K562 (cell line): ENCODE data around the gene SLC26A6. TPM values are rescaled to one million over a fixed set of nuclear protein-coding genes. Genes with fewer than 3 reads are reported as not detected.
A peak's percentile ranks its signal among the peaks of the same experiment; 100 is the strongest.

Experiments
- HCFC1 ChIP-seq: IDR thresholded peaks from 2 replicates; pipeline ENCODE4 v1.6.1; 2012; ENCODE audit warnings: low read depth, low read length, improper control_type of control experiment
- LCOR ChIP-seq: sonication (generic); formaldehyde crosslinking; IDR thresholded peaks from 2 replicates; pipeline ENCODE4 v1.8.0; 2022; ENCODE audit warnings: mild to moderate bottlenecking, missing genetic modification reagents
- MBD2 ChIP-seq: sonication (generic); IDR thresholded peaks from 2 replicates; pipeline ENCODE4 v1.6.1; 2016; ENCODE audit warnings: low read depth, borderline replicate concordance
- MTF1 ChIP-seq: fragments of 250-450 bp; sonication (Bioruptor Pico); IDR thresholded peaks from 2 replicates; pipeline ENCODE4 v1.9.0; 2021; ENCODE audit warnings: moderate library complexity, mild to moderate bottlenecking, inconsistent platforms, borderline replicate concordance
- NRF1 ChIP-seq, 2 experiments: fragments of 450-650 bp; IDR thresholded peaks in 1 of 2; conservative IDR thresholded peaks in 1 of 2; 2 replicates each; pipeline ENCODE4 v1.6.1; 2014; ENCODE audit warnings: mild to moderate bottlenecking in 2 of 2
- POLR2A ChIP-seq: fragments of 450-650 bp; conservative IDR thresholded peaks from 2 replicates; pipeline ENCODE4 v1.6.1; 2016
- RAD51 ChIP-seq: fragments of 450-650 bp; IDR thresholded peaks from 2 replicates; pipeline ENCODE4 v1.7.1; 2016; ENCODE audit warnings: low read depth, mild to moderate bottlenecking, borderline replicate concordance
- TAF1 ChIP-seq: IDR thresholded peaks from 2 replicates; pipeline ENCODE4 v1.6.1; 2011; ENCODE audit warnings: mild to moderate bottlenecking, low read length, moderate library complexity; ENCODE audit not compliant: insufficient read depth, control insufficient read depth, severe bottlenecking; ENCODE audit errors: extremely low read depth
- ZFX ChIP-seq: sonication (generic); formaldehyde crosslinking; IDR thresholded peaks from 2 replicates; pipeline ENCODE4 v1.8.0; 2022; ENCODE audit warnings: mild to moderate bottlenecking, missing genetic modification reagents, moderate library complexity
- ZNF3 ChIP-seq: fragments of 250-450 bp; sonication (Bioruptor Pico); IDR thresholded peaks from 2 replicates; pipeline ENCODE4 v1.5.0; 2021; ENCODE audit warnings: mild to moderate bottlenecking, moderate library complexity
- polyA plus RNA-seq, 8 experiments: library from polyadenylated mRNA; depleted of rRNA in 4 of 8; stranded (reverse) in 5 of 8; unstranded in 3 of 8; fragments of >200 nt; fragmentation: Nextera tagmentation in 2 of 8; fragmentation: Illumina TruSeq in 1 of 8; extraction: Ambion mirVana in 2 of 8; extraction: Trizol in 1 of 8; gene quantifications; 2 replicates each; pipeline versions ENCODE4 v1.2.1 to v1.2.3, GENCODE V29; 2011 to 2014; ENCODE audit warnings: inconsistent platforms in 1 of 8, missing spikeins in 1 of 8
- total RNA-seq, 7 experiments: library from RNA; depleted of rRNA in 6 of 7; stranded (reverse); fragments of >200 nt in 6 of 7; fragmentation: Illumina TruSeq in 2 of 7; extraction: Trizol in 2 of 7; gene quantifications; 2 replicates each; pipeline versions ENCODE4 v1.2.1 to v1.2.3, GENCODE V29; 2011 to 2021; ENCODE audit warnings: low replicate concordance in 1 of 7
- TF ChIP-seq, protein P1 (sequence below): sonication (generic); formaldehyde crosslinking; IDR thresholded peaks from 2 replicates; pipeline ENCODE4 v1.8.0; 2022; ENCODE audit warnings: missing genetic modification reagents, mild to moderate bottlenecking, moderate library complexity, borderline replicate concordance
- TF ChIP-seq, protein P2 (sequence below): IDR thresholded peaks from 2 replicates; pipeline ENCODE4 v1.6.1; 2011; ENCODE audit warnings: borderline replicate concordance, low read depth, mild to moderate bottlenecking, moderate library complexity, low read length; ENCODE audit not compliant: insufficient read depth, poor library complexity, severe bottlenecking
- TF ChIP-seq, protein P3 (sequence below): sonication (generic); formaldehyde crosslinking; IDR thresholded peaks from 2 replicates; pipeline ENCODE4 v1.8.0; 2022; ENCODE audit warnings: mild to moderate bottlenecking, missing genetic modification reagents
- TF ChIP-seq, protein P4 (sequence below): sonication (generic); formaldehyde crosslinking; IDR thresholded peaks from 2 replicates; pipeline ENCODE4 v1.8.1; 2023; ENCODE audit warnings: mild to moderate bottlenecking, missing genetic modification reagents, moderate library complexity
- TF ChIP-seq, protein P5 (sequence below), 3 experiments: fragments of 200-800 bp in 1 of 3; fragments of 250-450 bp in 1 of 3; fragments of 450-650 bp in 1 of 3; sonication (Bioruptor Pico) in 1 of 3; sonication (Bioruptor generic) in 1 of 3; formaldehyde crosslinking in 1 of 3; IDR thresholded peaks; 2 replicates each; pipeline versions ENCODE4 v1.6.1 to v1.8.0; 2016 to 2022; ENCODE audit warnings: mild to moderate bottlenecking in 2 of 3, missing genetic modification characterization in 2 of 3, missing compliant biosample characterization in 1 of 3, moderate library complexity in 1 of 3

SLC26A6 gene
- total and polyA plus RNA-seq, 9 of the 15 experiments (the other 6 are each of a cell fraction or from before 2014, with no cell fraction given): 2.1 to 27.2 (median 14.8) TPM

DNA sequence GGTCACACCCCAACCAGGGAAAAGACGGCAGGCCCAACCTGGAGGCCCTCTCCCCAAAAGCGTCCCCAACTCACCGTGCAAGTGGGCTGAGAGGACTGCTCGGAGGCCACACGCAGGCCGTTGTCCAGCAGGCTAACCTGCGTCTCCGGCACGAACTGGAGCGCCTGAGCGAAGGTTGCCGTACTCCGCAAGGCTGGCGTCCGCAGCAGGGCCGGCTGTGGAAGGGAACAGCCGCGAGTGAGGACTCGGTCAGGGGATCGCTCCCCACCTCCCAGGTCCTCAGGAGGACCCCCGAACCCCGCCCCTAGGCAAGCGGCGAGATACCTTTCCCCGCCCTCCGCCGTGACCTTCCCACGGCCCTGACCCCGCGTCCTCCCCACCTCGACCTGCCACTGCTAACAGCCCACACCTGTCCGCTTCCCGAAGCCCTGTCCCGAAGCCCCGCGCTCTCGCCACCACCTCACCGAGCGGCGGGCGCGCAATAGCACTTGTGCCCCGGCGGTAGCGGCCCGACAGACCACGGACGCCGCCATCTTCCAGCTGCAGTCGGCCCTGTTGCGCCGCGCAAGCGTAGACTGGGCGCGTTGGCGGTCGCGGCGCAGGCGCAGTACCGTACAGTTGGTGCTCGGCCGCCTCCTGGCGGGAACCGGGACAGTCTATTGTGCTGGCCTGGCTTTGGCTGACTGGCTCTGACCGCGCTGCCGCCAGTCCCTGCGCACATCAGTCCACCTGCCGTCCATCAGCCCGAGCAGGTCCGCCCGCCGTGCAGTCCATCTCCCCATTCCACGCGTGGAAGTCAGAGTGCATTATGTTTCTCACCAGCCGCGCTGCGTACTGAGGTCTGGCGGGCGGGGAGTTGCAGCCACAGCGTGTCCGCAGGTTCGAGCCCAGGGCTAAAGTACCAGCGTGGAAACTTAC lies 25.9 kb downstream of the SLC26A6 start, which contains the start of gene UQCRC1 (continued):
- TF ChIP-seq, protein P1, sequence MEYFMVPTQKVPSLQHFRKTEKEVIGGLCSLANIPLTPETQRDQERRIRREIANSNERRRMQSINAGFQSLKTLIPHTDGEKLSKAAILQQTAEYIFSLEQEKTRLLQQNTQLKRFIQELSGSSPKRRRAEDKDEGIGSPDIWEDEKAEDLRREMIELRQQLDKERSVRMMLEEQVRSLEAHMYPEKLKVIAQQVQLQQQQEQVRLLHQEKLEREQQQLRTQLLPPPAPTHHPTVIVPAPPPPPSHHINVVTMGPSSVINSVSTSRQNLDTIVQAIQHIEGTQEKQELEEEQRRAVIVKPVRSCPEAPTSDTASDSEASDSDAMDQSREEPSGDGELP (CRISPR knock-in tag): peak; percentile 87
- TF ChIP-seq POLR2A (peak; percentile 96), RAD51 (no peak), ZFX (peak; percentile 91), LCOR (CRISPR knock-in tag) (peak; percentile 83), TAF1 (peak; percentile 92), HCFC1 (peak; percentile 70), ZNF3 (CRISPR knock-in tag) (no peak), MBD2 (peak; percentile 34; the same call in 1 of the 2 replicates), MTF1 (no peak), NRF1 (conservative IDR thresholded peaks at IDR 0.05 in 1 of 2, IDR thresholded peaks at IDR 0.05 in 1 of 2) (peak; percentile 96 to 97)
- TF ChIP-seq, protein P2, sequence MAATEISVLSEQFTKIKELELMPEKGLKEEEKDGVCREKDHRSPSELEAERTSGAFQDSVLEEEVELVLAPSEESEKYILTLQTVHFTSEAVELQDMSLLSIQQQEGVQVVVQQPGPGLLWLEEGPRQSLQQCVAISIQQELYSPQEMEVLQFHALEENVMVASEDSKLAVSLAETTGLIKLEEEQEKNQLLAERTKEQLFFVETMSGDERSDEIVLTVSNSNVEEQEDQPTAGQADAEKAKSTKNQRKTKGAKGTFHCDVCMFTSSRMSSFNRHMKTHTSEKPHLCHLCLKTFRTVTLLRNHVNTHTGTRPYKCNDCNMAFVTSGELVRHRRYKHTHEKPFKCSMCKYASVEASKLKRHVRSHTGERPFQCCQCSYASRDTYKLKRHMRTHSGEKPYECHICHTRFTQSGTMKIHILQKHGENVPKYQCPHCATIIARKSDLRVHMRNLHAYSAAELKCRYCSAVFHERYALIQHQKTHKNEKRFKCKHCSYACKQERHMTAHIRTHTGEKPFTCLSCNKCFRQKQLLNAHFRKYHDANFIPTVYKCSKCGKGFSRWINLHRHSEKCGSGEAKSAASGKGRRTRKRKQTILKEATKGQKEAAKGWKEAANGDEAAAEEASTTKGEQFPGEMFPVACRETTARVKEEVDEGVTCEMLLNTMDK: peak; percentile 99
- TF ChIP-seq, protein P3, sequence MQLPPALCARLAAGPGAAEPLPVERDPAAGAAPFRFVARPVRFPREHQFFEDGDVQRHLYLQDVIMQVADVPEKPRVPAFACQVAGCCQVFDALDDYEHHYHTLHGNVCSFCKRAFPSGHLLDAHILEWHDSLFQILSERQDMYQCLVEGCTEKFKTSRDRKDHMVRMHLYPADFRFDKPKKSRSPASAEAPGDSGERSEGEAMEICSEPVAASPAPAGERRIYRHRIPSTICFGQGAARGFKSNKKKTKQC (CRISPR knock-in tag): peak; percentile 40; the same call in 1 of the 2 replicates
- TF ChIP-seq, protein P4, sequence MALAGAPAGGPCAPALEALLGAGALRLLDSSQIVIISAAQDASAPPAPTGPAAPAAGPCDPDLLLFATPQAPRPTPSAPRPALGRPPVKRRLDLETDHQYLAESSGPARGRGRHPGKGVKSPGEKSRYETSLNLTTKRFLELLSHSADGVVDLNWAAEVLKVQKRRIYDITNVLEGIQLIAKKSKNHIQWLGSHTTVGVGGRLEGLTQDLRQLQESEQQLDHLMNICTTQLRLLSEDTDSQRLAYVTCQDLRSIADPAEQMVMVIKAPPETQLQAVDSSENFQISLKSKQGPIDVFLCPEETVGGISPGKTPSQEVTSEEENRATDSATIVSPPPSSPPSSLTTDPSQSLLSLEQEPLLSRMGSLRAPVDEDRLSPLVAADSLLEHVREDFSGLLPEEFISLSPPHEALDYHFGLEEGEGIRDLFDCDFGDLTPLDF (CRISPR knock-in tag): peak; percentile 10; the same call in 1 of the 2 replicates
- TF ChIP-seq, protein P5, sequence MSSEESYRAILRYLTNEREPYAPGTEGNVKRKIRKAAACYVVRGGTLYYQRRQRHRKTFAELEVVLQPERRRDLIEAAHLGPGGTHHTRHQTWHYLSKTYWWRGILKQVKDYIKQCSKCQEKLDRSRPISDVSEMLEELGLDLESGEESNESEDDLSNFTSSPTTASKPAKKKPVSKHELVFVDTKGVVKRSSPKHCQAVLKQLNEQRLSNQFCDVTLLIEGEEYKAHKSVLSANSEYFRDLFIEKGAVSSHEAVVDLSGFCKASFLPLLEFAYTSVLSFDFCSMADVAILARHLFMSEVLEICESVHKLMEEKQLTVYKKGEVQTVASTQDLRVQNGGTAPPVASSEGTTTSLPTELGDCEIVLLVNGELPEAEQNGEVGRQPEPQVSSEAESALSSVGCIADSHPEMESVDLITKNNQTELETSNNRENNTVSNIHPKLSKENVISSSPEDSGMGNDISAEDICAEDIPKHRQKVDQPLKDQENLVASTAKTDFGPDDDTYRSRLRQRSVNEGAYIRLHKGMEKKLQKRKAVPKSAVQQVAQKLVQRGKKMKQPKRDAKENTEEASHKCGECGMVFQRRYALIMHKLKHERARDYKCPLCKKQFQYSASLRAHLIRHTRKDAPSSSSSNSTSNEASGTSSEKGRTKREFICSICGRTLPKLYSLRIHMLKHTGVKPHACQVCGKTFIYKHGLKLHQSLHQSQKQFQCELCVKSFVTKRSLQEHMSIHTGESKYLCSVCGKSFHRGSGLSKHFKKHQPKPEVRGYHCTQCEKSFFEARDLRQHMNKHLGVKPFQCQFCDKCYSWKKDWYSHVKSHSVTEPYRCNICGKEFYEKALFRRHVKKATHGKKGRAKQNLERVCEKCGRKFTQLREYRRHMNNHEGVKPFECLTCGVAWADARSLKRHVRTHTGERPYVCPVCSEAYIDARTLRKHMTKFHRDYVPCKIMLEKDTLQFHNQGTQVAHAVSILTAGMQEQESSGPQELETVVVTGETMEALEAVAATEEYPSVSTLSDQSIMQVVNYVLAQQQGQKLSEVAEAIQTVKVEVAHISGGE (CRISPR knock-in tag; IDR thresholded peaks at IDR 0.05): no peak
